Neural crest cell (in vitro differentiated cells): ENCODE measurements around the gene DDIT4L. TPM values are rescaled to one million over a fixed set of nuclear protein-coding genes. Genes with fewer than 3 reads are reported as not detected.
A peak's percentile ranks its signal among the peaks of the same experiment; 100 is the strongest.

ENCODE experiments used
- DNase-seq: peaks from one replicate; pipeline ENCODE4 v3.0.0; 2021; ENCODE audit warnings: low read depth, mixed read lengths, low spot score
- H3K27ac Mint-ChIP-seq: one replicate; pipeline ENCODE4 v1.8.0; 2021; ENCODE audit warnings: mild to moderate bottlenecking, mixed read lengths; ENCODE audit not compliant: unreplicated experiment
- H3K27me3 Mint-ChIP-seq: 2 replicates; pipeline ENCODE4 v1.8.0; 2021; ENCODE audit warnings: low read depth, mild to moderate bottlenecking, mixed read lengths
- H3K36me3 Mint-ChIP-seq: 2 replicates; pipeline ENCODE4 v1.8.0; 2021; ENCODE audit warnings: low read depth, mild to moderate bottlenecking, mixed read lengths
- H3K4me1 Mint-ChIP-seq: 2 replicates; pipeline ENCODE4 v1.8.0; 2021; ENCODE audit warnings: mixed read lengths
- H3K4me3 Mint-ChIP-seq: one replicate; pipeline ENCODE4 v1.8.0; 2021; ENCODE audit warnings: mild to moderate bottlenecking, mixed read lengths
- H3K9me3 Mint-ChIP-seq: 2 replicates; pipeline ENCODE4 v1.8.0; 2021; ENCODE audit warnings: mixed read lengths
- long read RNA-seq: library from polyadenylated mRNA; unstranded; transcript quantifications from one replicate; pipeline ENCODE4 v2.0.0, GENCODE V29; 2020
- total RNA-seq: library from RNA; stranded (reverse); gene quantifications from 2 replicates; pipeline ENCODE4 v1.2.1, GENCODE V29; 2021
- TF ChIP-seq, protein P1 (sequence below): fragments of 200-600 bp; sonication (generic); conservative IDR thresholded peaks from 2 replicates; pipeline ENCODE4 v1.5.0; 2021; ENCODE audit warnings: antibody characterized with exemption, mild to moderate bottlenecking

Gene DDIT4L, protein sequence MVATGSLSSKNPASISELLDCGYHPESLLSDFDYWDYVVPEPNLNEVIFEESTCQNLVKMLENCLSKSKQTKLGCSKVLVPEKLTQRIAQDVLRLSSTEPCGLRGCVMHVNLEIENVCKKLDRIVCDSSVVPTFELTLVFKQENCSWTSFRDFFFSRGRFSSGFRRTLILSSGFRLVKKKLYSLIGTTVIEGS
- total RNA-seq: 0.14 and 0.18 TPM in 2 replicates
- long read RNA-seq, partial matches to known transcripts: 0 of 2 reads
- long read RNA-seq, other reads (novel, unspliced or antisense): 0 of 2 reads

DNA sequence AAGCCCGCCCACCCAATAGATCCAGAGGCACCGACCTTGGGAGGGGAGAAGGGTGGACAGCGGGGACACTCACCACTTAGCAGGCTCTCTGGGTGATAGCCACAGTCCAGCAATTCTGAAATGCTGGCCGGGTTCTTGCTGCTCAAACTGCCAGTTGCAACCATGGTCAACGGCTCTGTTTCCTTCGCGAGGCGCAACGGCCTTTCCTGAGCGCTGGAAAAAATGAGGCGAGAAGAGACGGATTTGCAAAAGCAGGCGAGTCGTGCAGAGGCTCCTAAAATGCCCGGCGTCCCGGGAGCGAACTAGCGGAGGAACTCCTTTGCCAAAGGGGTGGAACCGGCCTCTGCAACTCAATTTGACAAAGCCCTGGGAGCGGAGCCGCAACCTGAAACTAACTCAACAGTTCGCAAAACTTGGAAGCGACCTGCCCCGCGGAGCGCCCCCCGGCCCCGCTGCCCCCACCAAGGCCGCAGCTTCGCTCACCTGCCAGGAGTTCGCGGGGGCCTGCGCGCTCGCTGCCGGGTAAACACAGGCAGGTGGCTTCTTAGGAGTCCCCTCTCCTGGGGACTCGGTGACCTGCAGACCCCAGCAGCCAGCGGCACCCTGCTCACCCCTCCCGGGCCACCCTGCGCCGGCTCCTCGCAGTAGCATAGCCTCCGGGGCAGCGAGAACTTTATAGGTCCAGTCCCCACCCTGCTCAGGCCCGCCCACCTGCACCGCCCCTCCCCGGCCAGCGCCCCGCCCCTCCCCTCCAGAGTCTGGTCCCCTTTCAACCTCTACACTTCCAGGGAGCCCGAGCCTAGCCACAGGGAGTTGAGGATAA is at the start of gene DDIT4L:
TSS of gene DDIT4L (minus strand) at position 649 of the 823 bp plus-strand sequence. CDS start at position 164, 485 bp downstream.
- TF ChIP-seq, protein P1, sequence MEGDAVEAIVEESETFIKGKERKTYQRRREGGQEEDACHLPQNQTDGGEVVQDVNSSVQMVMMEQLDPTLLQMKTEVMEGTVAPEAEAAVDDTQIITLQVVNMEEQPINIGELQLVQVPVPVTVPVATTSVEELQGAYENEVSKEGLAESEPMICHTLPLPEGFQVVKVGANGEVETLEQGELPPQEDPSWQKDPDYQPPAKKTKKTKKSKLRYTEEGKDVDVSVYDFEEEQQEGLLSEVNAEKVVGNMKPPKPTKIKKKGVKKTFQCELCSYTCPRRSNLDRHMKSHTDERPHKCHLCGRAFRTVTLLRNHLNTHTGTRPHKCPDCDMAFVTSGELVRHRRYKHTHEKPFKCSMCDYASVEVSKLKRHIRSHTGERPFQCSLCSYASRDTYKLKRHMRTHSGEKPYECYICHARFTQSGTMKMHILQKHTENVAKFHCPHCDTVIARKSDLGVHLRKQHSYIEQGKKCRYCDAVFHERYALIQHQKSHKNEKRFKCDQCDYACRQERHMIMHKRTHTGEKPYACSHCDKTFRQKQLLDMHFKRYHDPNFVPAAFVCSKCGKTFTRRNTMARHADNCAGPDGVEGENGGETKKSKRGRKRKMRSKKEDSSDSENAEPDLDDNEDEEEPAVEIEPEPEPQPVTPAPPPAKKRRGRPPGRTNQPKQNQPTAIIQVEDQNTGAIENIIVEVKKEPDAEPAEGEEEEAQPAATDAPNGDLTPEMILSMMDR: no peak
- peak within 1 kb of the TSS; percentile 31 for H3K27ac Mint-ChIP-seq
- H3K4me3 Mint-ChIP-seq: peak within 1 kb of the TSS; percentile 90
- peaks cover 14% of the 10 kb centered on the region for H3K4me1 Mint-ChIP-seq
- H3K9me3 Mint-ChIP-seq: no peaks in the 10 kb centered on the region
- DNase-seq: peak; percentile 8
- H3K36me3 Mint-ChIP-seq: no peaks in the 10 kb centered on the region
- peaks cover 60% of the 10 kb centered on the region for H3K27me3 Mint-ChIP-seq

DNA sequence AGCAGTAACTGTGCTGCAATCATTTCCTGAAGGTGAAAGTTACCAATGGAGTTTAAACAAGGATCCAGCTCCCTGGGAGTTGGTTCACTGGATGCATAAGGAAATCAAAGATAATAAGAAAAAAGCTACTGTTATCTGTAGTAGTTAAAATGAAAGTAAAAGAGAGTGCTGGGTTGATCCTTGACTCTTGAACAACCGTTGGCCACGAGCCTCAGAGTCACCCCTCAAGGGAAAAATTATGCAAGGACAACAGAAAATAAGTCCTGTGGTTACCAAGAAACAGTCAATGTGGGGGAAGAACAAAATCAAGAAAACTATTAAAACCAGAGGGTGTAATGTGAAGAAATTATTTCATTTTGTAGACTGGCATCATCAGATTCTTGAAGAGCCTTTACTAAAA is 49.7 kb upstream of the DDIT4L start:
- no peaks in the 10 kb centered on the region for H3K27me3 Mint-ChIP-seq
- TF ChIP-seq, protein P1: no peak
- H3K36me3 Mint-ChIP-seq: no peaks in the 10 kb centered on the region
- no peak overlapping the region for H3K27ac Mint-ChIP-seq
- DNase-seq: no peak
- peaks cover 4% of the 10 kb centered on the region for H3K9me3 Mint-ChIP-seq
- H3K4me3 Mint-ChIP-seq: no peak overlapping the region
- no peaks in the 10 kb centered on the region for H3K4me1 Mint-ChIP-seq

DNA sequence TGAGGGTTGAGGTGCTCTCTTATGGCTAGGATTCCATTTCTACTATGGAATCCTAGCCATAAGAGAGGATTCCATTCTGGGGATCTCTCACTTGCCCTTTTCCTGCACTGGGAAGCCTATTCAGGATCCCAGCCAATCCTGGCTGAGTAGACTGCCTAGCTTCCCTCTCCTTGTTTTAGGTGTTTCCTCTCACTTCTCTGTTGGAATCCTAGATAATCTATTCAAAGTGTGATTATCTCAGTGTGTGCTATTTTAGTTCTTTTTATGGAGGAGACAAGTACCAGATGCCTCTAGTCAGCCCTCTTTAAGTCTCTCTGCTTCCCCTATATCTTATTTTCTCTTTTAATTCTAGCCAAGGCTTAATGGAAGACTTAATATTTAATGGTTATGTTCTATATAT is 34.5 kb upstream of the DDIT4L start:
- peaks cover 26% of the 10 kb centered on the region for H3K9me3 Mint-ChIP-seq
- H3K27me3 Mint-ChIP-seq: no peaks in the 10 kb centered on the region

DNA sequence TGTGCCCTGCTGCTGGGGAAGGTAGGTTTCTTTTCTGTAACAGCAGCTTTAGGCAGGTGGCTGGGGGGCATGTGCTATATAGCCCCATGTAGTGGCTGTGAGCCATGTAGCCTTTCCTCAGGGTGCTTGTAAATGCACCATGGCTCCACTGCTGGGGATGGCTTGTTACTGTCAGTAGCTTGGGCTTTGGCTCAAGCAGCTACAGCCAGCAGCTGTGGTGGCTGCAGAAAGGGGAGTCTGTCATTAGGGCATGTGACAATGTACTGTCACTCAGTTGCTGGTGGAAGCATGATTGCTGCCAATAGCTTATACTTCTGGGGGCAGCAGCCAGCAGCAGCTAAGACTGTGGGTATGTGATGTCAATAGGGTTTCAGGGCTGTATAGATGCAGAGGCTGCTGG is 33.9 kb upstream of the DDIT4L start:
- Mint-ChIP-seq H3K9me3 (peaks cover 28% of the 10 kb centered on the region), H3K27me3 (no peaks in the 10 kb centered on the region), H3K4me3 (no peak overlapping the region), H3K4me1 (no peaks in the 10 kb centered on the region), H3K27ac (no peak overlapping the region), H3K36me3 (peaks cover 12% of the 10 kb centered on the region)
- DNase-seq: no peak
- TF ChIP-seq, protein P1: no peak

More for the DNA sequence above, 34.5 kb upstream of the DDIT4L start:
- Mint-ChIP-seq H3K27ac (no peak overlapping the region), H3K4me1 (no peaks in the 10 kb centered on the region), H3K36me3 (peaks cover 16% of the 10 kb centered on the region), H3K4me3 (no peak overlapping the region)
- DNase-seq: no peak
- TF ChIP-seq, protein P1: no peak

DNA sequence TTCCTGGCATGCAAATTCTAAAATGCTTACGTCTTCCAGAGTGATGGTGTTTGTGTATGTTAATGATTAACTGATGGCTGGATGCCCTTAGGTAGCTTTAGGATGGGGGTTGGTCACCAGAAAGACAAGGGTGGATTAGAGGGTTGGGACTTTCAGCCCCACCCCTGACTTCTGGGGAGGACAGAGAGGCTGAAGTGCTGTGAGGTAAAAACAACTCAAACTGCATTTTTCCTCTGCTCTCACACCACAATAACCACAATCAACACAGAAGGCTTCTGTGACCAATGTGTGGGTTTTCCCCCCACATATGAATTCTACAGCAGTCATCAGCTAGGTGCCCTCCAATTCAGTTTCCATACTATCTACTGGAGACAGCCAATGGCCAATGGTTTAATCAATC is 18.7 kb upstream of the DDIT4L start:
- no peak for DNase-seq
- H3K9me3 Mint-ChIP-seq: no peaks in the 10 kb centered on the region
- H3K27ac Mint-ChIP-seq: no peak overlapping the region
- TF ChIP-seq, protein P1: no peak
- no peaks in the 10 kb centered on the region for H3K27me3 Mint-ChIP-seq
- H3K4me3 Mint-ChIP-seq: no peak overlapping the region
- H3K36me3 Mint-ChIP-seq: no peaks in the 10 kb centered on the region
- H3K4me1 Mint-ChIP-seq: no peaks in the 10 kb centered on the region
